Common myeloid progenitor, CD34-positive (primary cell): Measurements from ENCODE around the gene SYT7.
A peak's percentile ranks its signal among the peaks of the same experiment; 100 is the strongest.

Experiments
- CTCF ChIA-PET: fragments of 350-600 bp; sonication (Branson Sonifier 250); formaldehyde crosslinking; loops from one replicate; lab custom pipeline; 2021; ENCODE audit warnings: antibody characterized with exemption; lab: Charles Lee
- POLR2A ChIA-PET: fragments of 350-600 bp; sonication (Branson Sonifier 250); formaldehyde crosslinking; loops from one replicate; lab custom pipeline; 2021; ENCODE audit warnings: antibody characterized with exemption; lab: Charles Lee
- DNase-seq, 3 donors: peaks; one replicate each; pipeline versions ENCODE4 v3.0.0 to v3.0.0-alpha.2; 2013
- H3K27ac ChIP-seq, 2 experiments: 1 replicate in 1 of 2; 2 replicates in 1 of 2; pipeline ENCODE4 v1.7.0; 2013; ENCODE audit warnings: inconsistent platforms in 2 of 2, low read length in 2 of 2, mild to moderate bottlenecking in 2 of 2, low read depth in 1 of 2, moderate library complexity in 1 of 2; ENCODE audit not compliant: severe bottlenecking in 2 of 2, insufficient read depth in 1 of 2, poor library complexity in 1 of 2
- H3K27me3 ChIP-seq, 5 experiments: replicated peaks in 2 of 5; 1 replicate in 3 of 5; 2 replicates in 2 of 5; pipeline versions ENCODE4 v1.6.1 to v1.7.0; 2013; ENCODE audit warnings: low read length in 4 of 5, mild to moderate bottlenecking in 2 of 5, moderate library complexity in 2 of 5, inconsistent platforms in 1 of 5; ENCODE audit not compliant: insufficient read depth in 5 of 5, control insufficient read depth in 4 of 5
- H3K36me3 ChIP-seq, 4 experiments: 1 replicate in 2 of 4; 2 replicates in 2 of 4; pipeline versions ENCODE4 v1.6.1 to v1.7.0; 2013; ENCODE audit warnings: low read length in 3 of 4, control low read depth in 1 of 4, mild to moderate bottlenecking in 1 of 4; ENCODE audit not compliant: control insufficient read depth in 4 of 4, insufficient read depth in 4 of 4
- H3K4me1 ChIP-seq, 4 experiments: 1 replicate in 3 of 4; 2 replicates in 1 of 4; pipeline versions ENCODE4 v1.6.1 to v1.7.1; 2013; ENCODE audit warnings: low read length in 3 of 4, mild to moderate bottlenecking in 3 of 4, control low read depth in 1 of 4, inconsistent platforms in 1 of 4, moderate library complexity in 1 of 4; ENCODE audit not compliant: control insufficient read depth in 4 of 4, insufficient read depth in 4 of 4; ENCODE audit errors: control extremely low read depth in 1 of 4
- H3K4me3 ChIP-seq, 7 experiments: 1 replicate in 4 of 7; 2 replicates in 3 of 7; pipeline versions ENCODE4 v1.5.1 to v1.7.0; 2013; ENCODE audit warnings: mild to moderate bottlenecking in 7 of 7, low read length in 6 of 7, moderate library complexity in 6 of 7, inconsistent platforms in 2 of 7, low read depth in 2 of 7, control low read depth in 1 of 7; ENCODE audit not compliant: insufficient read depth in 4 of 7, control insufficient read depth in 1 of 7; ENCODE audit errors: extremely low read depth in 1 of 7
- H3K9me3 ChIP-seq, 5 experiments: 1 replicate in 4 of 5; 2 replicates in 1 of 5; pipeline versions ENCODE4 v1.6.1 to v1.7.1; 2013; ENCODE audit warnings: low read length in 4 of 5, mild to moderate bottlenecking in 2 of 5, inconsistent platforms in 1 of 5, low read depth in 1 of 5, moderate library complexity in 1 of 5; ENCODE audit not compliant: control insufficient read depth in 4 of 5, insufficient read depth in 2 of 5; ENCODE audit errors: control extremely low read depth in 1 of 5
- WGBS: methylation state at CpG from one replicate; pipeline ENCODE4 v1.1.5; 2013; ENCODE audit not compliant: insufficient coverage; 5-methylcytosine and 5-hydroxymethylcytosine counted together

Gene SYT7

GRCh38 chr11:61545341-61545740, 35.5 kb downstream of the SYT7 start:
- ChIA-PET POLR2A (no interaction called here), CTCF (interaction anchor here (0.8 to 1.9 kb wide), 8 partner anchors 9 to 102 kb away, joined by 3 to 7 read pairs (median 4); no protein-coding TSS in a partner anchor)
- no peak overlapping the region for H3K4me3 ChIP-seq
- peaks cover 0 to 1% (median 0%) of the 10 kb centered on the region in 4 experiments for H3K4me1 ChIP-seq
- no peaks in the 10 kb centered on the region for H3K36me3 ChIP-seq
- DNase-seq: peak in 1 of 3 donors; percentile 21
- no peak overlapping the region for H3K27ac ChIP-seq
- H3K27me3 ChIP-seq: peaks cover 0 to 28% (median 12%) of the 10 kb centered on the region in 5 experiments
- no peaks in the 10 kb centered on the region for H3K9me3 ChIP-seq
- 98% methylated on average over 6 of the region's 7 CpGs for WGBS

GRCh38 chr11:61544466-61544865, 36.4 kb downstream of the SYT7 start:
- WGBS: 90% methylated on average over 6 of the region's 6 CpGs
- no peaks in the 10 kb centered on the region for H3K36me3 ChIP-seq
- CTCF ChIA-PET: interaction anchor here (1.0 to 1.9 kb wide), 7 partner anchors 8 to 101 kb away, joined by 3 to 7 read pairs (median 4); no protein-coding TSS in a partner anchor
- no peaks in the 10 kb centered on the region for H3K9me3 ChIP-seq
- H3K4me1 ChIP-seq: peaks cover 0 to 1% (median 0%) of the 10 kb centered on the region in 4 experiments
- DNase-seq: no peak
- peaks cover 0 to 37% (median 14%) of the 10 kb centered on the region in 5 experiments for H3K27me3 ChIP-seq
- no peak overlapping the region for H3K4me3 ChIP-seq
- no peak overlapping the region for H3K27ac ChIP-seq
- POLR2A ChIA-PET: no interaction called here

- H3K27ac ChIP-seq: no peak overlapping the region
- ChIA-PET CTCF (interaction anchor here (1.7 to 1.9 kb wide), 2 partner anchors 25 to 67 kb away, joined by 5 to 7 read pairs; no protein-coding TSS in a partner anchor), POLR2A (no interaction called here)
- H3K27me3 ChIP-seq: peaks cover 0 to 44% (median 15%) of the 10 kb centered on the region in 5 experiments
- WGBS: 100% methylated on average over 2 of the region's 4 CpGs
- no peak for DNase-seq
- H3K9me3 ChIP-seq: no peaks in the 10 kb centered on the region
- H3K4me1 ChIP-seq: peaks cover 0 to 1% (median 0%) of the 10 kb centered on the region in 4 experiments
- H3K4me3 ChIP-seq: no peak overlapping the region
- H3K36me3 ChIP-seq: no peaks in the 10 kb centered on the region
Observed at GRCh38 chr11:61543606-61544306, 37.1 kb downstream of the SYT7 start.

GRCh38 chr11:61542705-61543104, 38.2 kb downstream of the SYT7 start:
- POLR2A ChIA-PET: no interaction called here
- H3K9me3 ChIP-seq: no peaks in the 10 kb centered on the region
- peaks cover 0 to 44% (median 15%) of the 10 kb centered on the region in 5 experiments for H3K27me3 ChIP-seq
- CTCF ChIA-PET: interaction anchor here (0.9 kb wide), 1 partner anchor 11 kb away, joined by 3 read pairs; no protein-coding TSS in a partner anchor
- no peak overlapping the region for H3K27ac ChIP-seq
- WGBS: 96% methylated on average over 16 of the region's 16 CpGs
- no peak for DNase-seq
- peaks cover 0 to 1% (median 0%) of the 10 kb centered on the region in 4 experiments for H3K4me1 ChIP-seq
- no peaks in the 10 kb centered on the region for H3K36me3 ChIP-seq
- H3K4me3 ChIP-seq: no peak overlapping the region

GRCh38 chr11:61542024-61542461, 38.8 kb downstream of the SYT7 start:
- ChIA-PET CTCF (interaction anchor here (1.0 to 1.4 kb wide), 3 partner anchors 11 to 96 kb away, joined by 3 to 8 read pairs (median 6); no protein-coding TSS in a partner anchor), POLR2A (no interaction called here)
- no peak for DNase-seq
- H3K27ac ChIP-seq: no peak overlapping the region
- H3K36me3 ChIP-seq: no peaks in the 10 kb centered on the region
- peaks cover 0 to 41% (median 15%) of the 10 kb centered on the region in 5 experiments for H3K27me3 ChIP-seq
- H3K9me3 ChIP-seq: no peaks in the 10 kb centered on the region
- no peak overlapping the region for H3K4me3 ChIP-seq
- 56% methylated on average over 18 of the region's 19 CpGs for WGBS
- H3K4me1 ChIP-seq: peaks cover 0 to 1% (median 0%) of the 10 kb centered on the region in 4 experiments

GRCh38 chr11:61541598-61541997, 39.3 kb downstream of the SYT7 start:
- DNase-seq: peak in 2 of 3 donors; percentile 11 to 13
- Histone ChIP-seq H3K27me3 (peaks cover 0 to 40% (median 15%) of the 10 kb centered on the region in 5 experiments), H3K4me1 (peaks cover 0 to 1% (median 0%) of the 10 kb centered on the region in 4 experiments), H3K27ac (no peak overlapping the region), H3K36me3 (no peaks in the 10 kb centered on the region), H3K4me3 (no peak overlapping the region), H3K9me3 (no peaks in the 10 kb centered on the region)
- ChIA-PET CTCF (interaction anchor here (1.0 to 1.4 kb wide), 3 partner anchors 10 to 96 kb away, joined by 3 to 8 read pairs (median 6); no protein-coding TSS in a partner anchor), POLR2A (no interaction called here)
- 13% methylated on average over 1 of the region's 3 CpGs for WGBS

GRCh38 chr11:61540528-61540927, 40.3 kb downstream of the SYT7 start:
- Histone ChIP-seq H3K9me3 (no peaks in the 10 kb centered on the region), H3K27me3 (peaks cover 0 to 41% (median 15%) of the 10 kb centered on the region in 5 experiments), H3K4me3 (no peak overlapping the region), H3K36me3 (no peaks in the 10 kb centered on the region), H3K4me1 (peaks cover 0 to 1% (median 0%) of the 10 kb centered on the region in 4 experiments), H3K27ac (no peak overlapping the region)
- CTCF ChIA-PET: no interaction called here
- WGBS: 32% methylated on average over 6 of the region's 9 CpGs
- no peak for DNase-seq
- POLR2A ChIA-PET: no interaction called here
